HUES6 (cell line): ENCODE results near the gene SLC16A13.
A peak's percentile ranks its signal among the peaks of the same experiment; 100 is the strongest.
"Not testable (repeated sequence)": the region's sequence is repeated elsewhere in the genome, so short reads cannot be mapped to it uniquely, and the experiment has no call there.

Source experiments
- H3K27ac ChIP-seq: 2 replicates; pipeline ENCODE4 v1.7.0; 2013; ENCODE audit warnings: low read depth, mild to moderate bottlenecking, low read length, inconsistent platforms
- H3K27me3 ChIP-seq: 2 replicates; pipeline ENCODE4 v1.6.1; 2013; ENCODE audit warnings: low read length; ENCODE audit not compliant: control insufficient read depth, insufficient read depth
- H3K36me3 ChIP-seq: 2 replicates; pipeline ENCODE4 v1.6.1; 2013; ENCODE audit warnings: low read length; ENCODE audit not compliant: control insufficient read depth, insufficient read depth
- H3K4me1 ChIP-seq: 2 replicates; pipeline ENCODE4 v1.6.1; 2013; ENCODE audit warnings: low read length; ENCODE audit not compliant: control insufficient read depth, insufficient read depth
- H3K4me3 ChIP-seq: 2 replicates; pipeline ENCODE4 v1.5.1; 2013; ENCODE audit warnings: low read depth, low read length
- H3K9ac ChIP-seq: one replicate; pipeline ENCODE4 v1.6.1; 2013; ENCODE audit warnings: mild to moderate bottlenecking, low read length
- H3K9me3 ChIP-seq: 2 replicates; pipeline ENCODE4 v1.6.1; 2013; ENCODE audit warnings: low read depth, low read length; ENCODE audit not compliant: control insufficient read depth, insufficient read depth

Gene SLC16A13, protein sequence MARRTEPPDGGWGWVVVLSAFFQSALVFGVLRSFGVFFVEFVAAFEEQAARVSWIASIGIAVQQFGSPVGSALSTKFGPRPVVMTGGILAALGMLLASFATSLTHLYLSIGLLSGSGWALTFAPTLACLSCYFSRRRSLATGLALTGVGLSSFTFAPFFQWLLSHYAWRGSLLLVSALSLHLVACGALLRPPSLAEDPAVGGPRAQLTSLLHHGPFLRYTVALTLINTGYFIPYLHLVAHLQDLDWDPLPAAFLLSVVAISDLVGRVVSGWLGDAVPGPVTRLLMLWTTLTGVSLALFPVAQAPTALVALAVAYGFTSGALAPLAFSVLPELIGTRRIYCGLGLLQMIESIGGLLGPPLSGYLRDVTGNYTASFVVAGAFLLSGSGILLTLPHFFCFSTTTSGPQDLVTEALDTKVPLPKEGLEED

GRCh38 chr17:7035591-7036368, at the start of gene SLC16A13:
Gene SLC16A13, plus strand, starts transcription at chr17:7036015. Its CDS starts 368 bp downstream, at chr17:7036383.
- Histone ChIP-seq H3K4me3 (peak within 1 kb of the TSS; percentile 70), H3K4me1 (peaks cover 24% of the 10 kb centered on the region), H3K27me3 (0 out of 2 replicates have a peak, but pooled peaks cover 2% of the 10 kb centered on the region), H3K9me3 (no peaks in the 10 kb centered on the region), H3K27ac (peak within 1 kb of the TSS; percentile 10; the same call in 1 of the 2 replicates), H3K36me3 (no peaks in the 10 kb centered on the region), H3K9ac (peak within 1 kb of the TSS; percentile 61)

- Histone ChIP-seq H3K27me3 (no peaks in the 10 kb centered on the region), H3K36me3 (no peaks in the 10 kb centered on the region), H3K4me3 (no peak overlapping the region), H3K9me3 (no peaks in the 10 kb centered on the region), H3K9ac (no peak overlapping the region), H3K27ac (no peak overlapping the region), H3K4me1 (no peaks in the 10 kb centered on the region)
Observed at GRCh38 chr17:6986676-6987075, 49.1 kb upstream of the SLC16A13 start.

GRCh38 chr17:6989779-6990178, 46.0 kb upstream of the SLC16A13 start:
- Histone ChIP-seq H3K27ac (no peak overlapping the region), H3K9ac (no peak overlapping the region), H3K9me3 (no peaks in the 10 kb centered on the region), H3K27me3 (peaks cover 11% of the 10 kb centered on the region), H3K36me3 (no peaks in the 10 kb centered on the region), H3K4me1 (no peaks in the 10 kb centered on the region; the same call in 1 of the 2 replicates), H3K4me3 (no peak overlapping the region)

- H3K9me3 ChIP-seq, H3K36me3 ChIP-seq, H3K9ac ChIP-seq, H3K4me3 ChIP-seq, H3K4me1 ChIP-seq, H3K27ac ChIP-seq: not testable (repeated sequence)
- H3K27me3 ChIP-seq, result peaks cover 36% of the 10 kb centered on the region
Observed at GRCh38 chr17:6993613-6994056, 42.2 kb upstream of the SLC16A13 start.

GRCh38 chr17:6994118-6994598, 41.7 kb upstream of the SLC16A13 start:
- no peak overlapping the region for H3K4me3 ChIP-seq
- H3K9me3 ChIP-seq, result no peaks in the 10 kb centered on the region
- peaks cover 36% of the 10 kb centered on the region for H3K27me3 ChIP-seq
- H3K27ac ChIP-seq, result no peak overlapping the region
- H3K4me1 ChIP-seq, result peaks cover 8% of the 10 kb centered on the region
- peaks cover under 1% of the 10 kb centered on the region for H3K36me3 ChIP-seq
- H3K9ac ChIP-seq, result no peak overlapping the region

DNA sequence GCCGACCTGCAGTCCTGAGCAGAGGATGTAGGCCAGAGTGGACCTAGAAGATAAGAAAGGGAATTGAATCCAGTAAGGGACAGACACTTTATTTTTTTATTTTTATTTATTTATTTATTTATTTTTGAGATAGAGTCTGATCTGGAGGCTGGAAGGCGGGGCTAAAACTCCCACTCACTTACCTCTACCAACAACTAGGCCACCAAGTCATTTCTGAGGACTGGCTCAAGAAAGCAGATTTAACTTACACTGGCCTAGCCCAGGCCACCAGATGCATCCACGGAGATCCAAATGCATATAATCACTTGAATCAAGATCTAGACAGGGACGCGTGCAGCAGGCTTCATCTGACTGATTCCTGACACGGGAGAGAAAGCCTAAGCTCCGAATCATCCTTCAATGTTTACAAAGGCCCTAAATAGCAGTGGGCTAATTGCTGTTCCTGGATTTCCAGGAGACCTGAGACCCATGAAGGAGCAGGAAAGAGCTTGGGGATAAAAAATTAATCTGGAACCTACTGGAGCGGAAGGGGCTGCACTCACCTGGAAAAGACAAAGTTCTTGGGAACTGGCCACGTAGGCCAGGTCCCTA, 41.1 kb upstream of the SLC16A13 start:
- Histone ChIP-seq H3K27ac (no peak overlapping the region), H3K4me3 (peak overlapping the region; percentile 61), H3K9me3 (no peaks in the 10 kb centered on the region), H3K27me3 (peaks cover 36% of the 10 kb centered on the region), H3K36me3 (peaks cover 3% of the 10 kb centered on the region), H3K9ac (no peak overlapping the region), H3K4me1 (peaks cover 8% of the 10 kb centered on the region)

- H3K4me3 ChIP-seq, result peak within 1 kb of the TSS; percentile 61
Observed at GRCh38 chr17:6995500-6996255, 40.1 kb upstream of the SLC16A13 start, which contains the start of gene ALOX12. Gene ALOX12, plus strand, starts transcription at chr17:6996049. Its CDS starts 69 bp downstream, at chr17:6996118.

GRCh38 chr17:6996256-6997011, 39.4 kb upstream of the SLC16A13 start:
- peaks cover 8% of the 10 kb centered on the region for H3K4me1 ChIP-seq
- H3K9me3 ChIP-seq, result no peaks in the 10 kb centered on the region
- peak overlapping the region; percentile 46 for H3K9ac ChIP-seq
- H3K27ac ChIP-seq, result no peak overlapping the region
- H3K36me3 ChIP-seq, result peaks cover 3% of the 10 kb centered on the region
- peaks cover 36% of the 10 kb centered on the region for H3K27me3 ChIP-seq
- peak overlapping the region; percentile 61 for H3K4me3 ChIP-seq

More at GRCh38 chr17:6995500-6996255, 40.1 kb upstream of the SLC16A13 start, which contains the start of gene ALOX12:
- Histone ChIP-seq H3K9me3 (no peaks in the 10 kb centered on the region), H3K9ac (peak within 1 kb of the TSS; percentile 46), H3K27ac (no peak within 1 kb of the TSS), H3K36me3 (peaks cover 3% of the 10 kb centered on the region), H3K27me3 (peaks cover 36% of the 10 kb centered on the region), H3K4me1 (peaks cover 8% of the 10 kb centered on the region)

DNA sequence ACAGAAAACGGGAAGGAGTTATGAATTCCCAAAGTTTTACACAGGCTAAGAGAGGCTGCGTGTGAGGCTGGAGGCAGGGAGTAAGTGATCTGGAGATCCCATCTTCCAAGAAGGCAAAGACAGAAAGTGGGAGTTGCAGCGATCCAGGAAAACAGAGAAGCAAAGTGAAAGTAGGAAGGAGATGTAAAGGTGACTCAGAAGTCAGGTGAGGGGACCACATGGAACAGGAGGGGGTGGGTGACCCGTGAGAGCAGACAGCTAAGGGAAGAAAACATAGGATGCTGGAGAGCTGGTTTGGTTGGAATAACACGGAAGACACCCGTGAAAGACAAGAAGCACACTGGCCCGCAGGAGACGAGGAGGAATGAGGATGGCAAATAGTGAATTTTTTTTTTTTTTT, 38.6 kb upstream of the SLC16A13 start:
- H3K27me3 ChIP-seq, result peaks cover 36% of the 10 kb centered on the region
- no peaks in the 10 kb centered on the region for H3K9me3 ChIP-seq
- H3K36me3 ChIP-seq, result peaks cover 8% of the 10 kb centered on the region
- no peak overlapping the region for H3K27ac ChIP-seq
- H3K4me1 ChIP-seq, result peaks cover 8% of the 10 kb centered on the region
- no peak overlapping the region for H3K9ac ChIP-seq
- H3K4me3 ChIP-seq, result no peak overlapping the region
